HEK293 (cell line): ENCODE results near the gene BBS9.
A peak's percentile ranks its signal among the peaks of the same experiment; 100 is the strongest.

Source experiments
- CTCF ChIA-PET: fragments of 350-600 bp; formaldehyde crosslinking; extraction: SDS; loops from one replicate; lab custom pipeline; 2021; ENCODE audit warnings: antibody characterized with exemption; lab: Yijun Ruan, JAX
- POLR2A ChIA-PET: fragments of 300-600 bp; formaldehyde crosslinking; extraction: SDS; loops from one replicate; lab custom pipeline; 2020; ENCODE audit warnings: antibody characterized with exemption, inconsistent platforms; lab: Yijun Ruan, JAX
- H3K27ac ChIP-seq: fragments of 200-500 bp; sonication (Bioruptor generic); 2 replicates; pipeline ENCODE4 v1.5.1; 2014; ENCODE audit warnings: low read depth, low read length, control low read depth, inconsistent platforms; ENCODE audit errors: extremely low read depth
- H3K36me3 ChIP-seq, 2 experiments: fragments of 200-500 bp in 1 of 2; sonication (Bioruptor generic) in 1 of 2; 1 replicate in 1 of 2; 2 replicates in 1 of 2; pipeline ENCODE4 v1.5.1; 2014 to 2017; ENCODE audit warnings: inconsistent platforms in 2 of 2, low read length in 2 of 2; ENCODE audit not compliant: control insufficient read depth in 2 of 2, insufficient read depth in 1 of 2
- H3K4me1 ChIP-seq: fragments of 200-500 bp; sonication (Bioruptor generic); 2 replicates; pipeline ENCODE4 v1.5.1; 2014; ENCODE audit warnings: mild to moderate bottlenecking, low read length, inconsistent platforms; ENCODE audit not compliant: control insufficient read depth, insufficient read depth
- H3K4me3 ChIP-seq: 2 replicates; pipeline ENCODE4 v1.5.1; 2011; ENCODE audit warnings: low read depth, mild to moderate bottlenecking, control low read depth, low read length, moderate library complexity
- H3K9me3 ChIP-seq: fragments of 200-500 bp; sonication (Bioruptor generic); 2 replicates; pipeline ENCODE4 v1.5.1; 2014; ENCODE audit warnings: low read depth, low read length, inconsistent platforms; ENCODE audit not compliant: control insufficient read depth, insufficient read depth
- FEZF1 ChIP-seq: fragments of 450-650 bp; formaldehyde crosslinking; IDR thresholded peaks from 2 replicates; pipeline ENCODE4 v1.5.1; 2016; ENCODE audit warnings: missing biosample characterization, missing genetic modification characterization
- HOXD13 ChIP-seq: sonication (generic); formaldehyde crosslinking; IDR thresholded peaks from 2 replicates; pipeline ENCODE4 v1.8.0; 2022; ENCODE audit warnings: missing genetic modification reagents, borderline replicate concordance
- ZBTB6 ChIP-seq: fragments of 450-650 bp; formaldehyde crosslinking; IDR thresholded peaks from 2 replicates; pipeline ENCODE4 v1.5.1; 2017; ENCODE audit warnings: missing biosample characterization, missing genetic modification characterization
- ZIC2 ChIP-seq: fragments of 450-650 bp; formaldehyde crosslinking; IDR thresholded peaks from 2 replicates; pipeline ENCODE4 v1.5.1; 2016; ENCODE audit warnings: missing biosample characterization, missing genetic modification characterization
- ZNF23 ChIP-seq: fragments of 450-650 bp; formaldehyde crosslinking; IDR thresholded peaks from 2 replicates; pipeline ENCODE4 v1.5.1; 2016; ENCODE audit warnings: missing biosample characterization, missing genetic modification characterization, borderline replicate concordance
- ZNF335 ChIP-seq: fragments of 450-650 bp; formaldehyde crosslinking; conservative IDR thresholded peaks from 2 replicates; pipeline ENCODE4 v1.5.1; 2016; ENCODE audit warnings: missing biosample characterization, missing genetic modification characterization
- ZNF341 ChIP-seq: fragments of 450-650 bp; formaldehyde crosslinking; IDR thresholded peaks from 2 replicates; pipeline ENCODE4; 2016; ENCODE audit warnings: low read depth, missing biosample characterization, missing genetic modification characterization
- ZNF394 ChIP-seq: fragments of 450-650 bp; formaldehyde crosslinking; IDR thresholded peaks from 2 replicates; pipeline ENCODE4 v1.5.1; 2016; ENCODE audit warnings: missing biosample characterization, missing genetic modification characterization, mild to moderate bottlenecking, moderate library complexity, borderline replicate concordance
- ZNF530 ChIP-seq: fragments of 450-650 bp; formaldehyde crosslinking; IDR thresholded peaks from 2 replicates; pipeline ENCODE4 v1.5.1; 2016; ENCODE audit warnings: low read depth, missing biosample characterization, missing genetic modification characterization
- ZNF544 ChIP-seq: fragments of 450-650 bp; formaldehyde crosslinking; IDR thresholded peaks from 2 replicates; pipeline ENCODE4 v1.5.0; 2017; ENCODE audit warnings: missing biosample characterization, missing genetic modification characterization
- ZNF623 ChIP-seq: fragments of 450-650 bp; formaldehyde crosslinking; IDR thresholded peaks from 2 replicates; pipeline ENCODE4 v1.5.1; 2016; ENCODE audit warnings: missing biosample characterization, missing genetic modification characterization
- ZNF624 ChIP-seq: fragments of 450-650 bp; formaldehyde crosslinking; IDR thresholded peaks from 2 replicates; pipeline ENCODE4 v1.5.1; 2017; ENCODE audit warnings: missing biosample characterization, missing genetic modification characterization
- ZNF626 ChIP-seq: fragments of 450-650 bp; sonication (Bioruptor Pico); formaldehyde crosslinking; IDR thresholded peaks from 2 replicates; pipeline ENCODE4 v1.5.1; 2018; ENCODE audit warnings: missing biosample characterization, missing genetic modification characterization, inconsistent platforms
- ZNF654 ChIP-seq: fragments of 450-650 bp; formaldehyde crosslinking; IDR thresholded peaks from 2 replicates; pipeline ENCODE4 v1.5.1; 2016; ENCODE audit warnings: low read depth, missing biosample characterization, missing genetic modification characterization
- ZNF792 ChIP-seq: fragments of 450-650 bp; formaldehyde crosslinking; IDR thresholded peaks from 2 replicates; pipeline ENCODE4 v1.5.1; 2016; ENCODE audit warnings: missing biosample characterization, missing genetic modification characterization
- TF ChIP-seq, protein P1 (sequence below): fragments of 450-650 bp; formaldehyde crosslinking; IDR thresholded peaks from 2 replicates; pipeline ENCODE4 v1.5.1; 2017; ENCODE audit warnings: missing biosample characterization, missing genetic modification characterization

BBS9 gene

GRCh38 chr7:33183504-33183903 is 54.1 kb downstream of the BBS9 start:
- TF ChIP-seq, protein P1, sequence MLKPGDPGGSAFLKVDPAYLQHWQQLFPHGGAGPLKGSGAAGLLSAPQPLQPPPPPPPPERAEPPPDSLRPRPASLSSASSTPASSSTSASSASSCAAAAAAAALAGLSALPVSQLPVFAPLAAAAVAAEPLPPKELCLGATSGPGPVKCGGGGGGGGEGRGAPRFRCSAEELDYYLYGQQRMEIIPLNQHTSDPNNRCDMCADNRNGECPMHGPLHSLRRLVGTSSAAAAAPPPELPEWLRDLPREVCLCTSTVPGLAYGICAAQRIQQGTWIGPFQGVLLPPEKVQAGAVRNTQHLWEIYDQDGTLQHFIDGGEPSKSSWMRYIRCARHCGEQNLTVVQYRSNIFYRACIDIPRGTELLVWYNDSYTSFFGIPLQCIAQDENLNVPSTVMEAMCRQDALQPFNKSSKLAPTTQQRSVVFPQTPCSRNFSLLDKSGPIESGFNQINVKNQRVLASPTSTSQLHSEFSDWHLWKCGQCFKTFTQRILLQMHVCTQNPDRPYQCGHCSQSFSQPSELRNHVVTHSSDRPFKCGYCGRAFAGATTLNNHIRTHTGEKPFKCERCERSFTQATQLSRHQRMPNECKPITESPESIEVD (tag by site-specific recombination), result 0 out of 2 replicates have a peak, but pooled peaks have one; percentile 52
- TF ChIP-seq ZNF623 (tag by site-specific recombination) (no peak), ZNF544 (tag by site-specific recombination) (no peak)
- Histone ChIP-seq H3K36me3 (no peaks in the 10 kb centered on the region), H3K4me3 (no peak overlapping the region), H3K27ac (no peak overlapping the region), H3K4me1 (no peaks in the 10 kb centered on the region), H3K9me3 (no peaks in the 10 kb centered on the region)
- ChIA-PET CTCF (interaction anchor here (0.6 to 1.5 kb wide), 5 partner anchors 8 to 63 kb away, joined by 3 to 5 read pairs (median 3); no protein-coding TSS in a partner anchor), POLR2A (no interaction called here)

- H3K4me3 ChIP-seq, result no peak overlapping the region
- no peak for TF ChIP-seq ZNF23
- no peak for TF ChIP-seq ZNF624 (tag by site-specific recombination)
- no peak for TF ChIP-seq ZNF394 (tag by site-specific recombination)
- no peak for TF ChIP-seq ZBTB6 (tag by site-specific recombination)
- TF ChIP-seq ZNF792 (tag by site-specific recombination), result no peak
- H3K36me3 ChIP-seq, result no peaks in the 10 kb centered on the region
- H3K4me1 ChIP-seq, result no peaks in the 10 kb centered on the region
- no peak overlapping the region for H3K27ac ChIP-seq
- H3K9me3 ChIP-seq, result no peaks in the 10 kb centered on the region
- ChIA-PET CTCF (interaction anchor here (0.6 to 2.2 kb wide), 15 partner anchors 8 to 1312 kb away, joined by 3 to 16 read pairs (median 4); no protein-coding TSS in a partner anchor), POLR2A (no interaction called here)
Observed at GRCh38 chr7:33184828-33185227, 55.5 kb downstream of the BBS9 start.

GRCh38 chr7:33185786-33186185 is 56.4 kb downstream of the BBS9 start:
- H3K9me3 ChIP-seq, result no peaks in the 10 kb centered on the region
- H3K4me3 ChIP-seq, result no peak overlapping the region
- CTCF ChIA-PET, result interaction anchor here (0.6 to 2.2 kb wide), 22 partner anchors 8 to 902 kb away, joined by 3 to 16 read pairs (median 4); no protein-coding TSS in a partner anchor
- no peaks in the 10 kb centered on the region for H3K36me3 ChIP-seq
- H3K27ac ChIP-seq, result no peak overlapping the region
- H3K4me1 ChIP-seq, result no peaks in the 10 kb centered on the region
- TF ChIP-seq FEZF1 (tag by site-specific recombination) (no peak), ZNF654 (tag by site-specific recombination) (peak; percentile 78)
- POLR2A ChIA-PET, result interaction anchor here (0.6 kb wide), 1 partner anchor 253 kb away, joined by 4 read pairs; no protein-coding TSS in a partner anchor

- CTCF ChIA-PET, result interaction anchor here (0.6 to 2.2 kb wide), 20 partner anchors 8 to 1127 kb away, joined by 3 to 16 read pairs (median 4); no protein-coding TSS in a partner anchor
- Histone ChIP-seq H3K4me1 (no peaks in the 10 kb centered on the region), H3K36me3 (no peaks in the 10 kb centered on the region), H3K9me3 (no peaks in the 10 kb centered on the region), H3K4me3 (no peak overlapping the region), H3K27ac (no peak overlapping the region)
- TF ChIP-seq ZNF335 (peak; percentile 25; the same call in 1 of the 2 replicates), ZIC2 (tag by site-specific recombination) (no peak), HOXD13 (no peak), ZNF341 (tag by site-specific recombination) (no peak), ZNF626 (tag by site-specific recombination) (no peak), ZNF530 (no peak)
- POLR2A ChIA-PET, result no interaction called here
Observed at GRCh38 chr7:33186192-33186591, 56.8 kb downstream of the BBS9 start.
